ENCODE measurements around the gene HELZ2. TPM values are rescaled to one million over a fixed set of nuclear protein-coding genes. Genes with fewer than 3 reads are reported as not detected.

HELZ2 gene
- total RNA-seq, 1 experiment from 2014 or later, result 27.5 TPM

GRCh38 chr20:63542696-63543095 is 31.3 kb downstream of the HELZ2 start (continued):
- TF ChIP-seq ARID4B (CRISPR knock-in tag; IDR thresholded peaks at IDR 0.05; ENCODE audit: borderline replicate concordance), result no peak
- no peak for TF ChIP-seq ZNF317 (CRISPR knock-in tag; IDR thresholded peaks at IDR 0.05; ENCODE audit: borderline replicate concordance, low read depth)
- TF ChIP-seq FOXP4 (CRISPR knock-in tag; IDR thresholded peaks at IDR 0.05), result no peak
- TF ChIP-seq ZMAT4 (CRISPR knock-in tag; IDR thresholded peaks at IDR 0.05), result no peak
- no peak for TF ChIP-seq TP53 (CRISPR knock-in tag; IDR thresholded peaks at IDR 0.05)
- no peak for TF ChIP-seq ZNF121 (CRISPR knock-in tag; IDR thresholded peaks at IDR 0.05)
- no peak for TF ChIP-seq GTF2I (CRISPR knock-in tag; conservative IDR thresholded peaks at IDR 0.05)
- no peak for TF ChIP-seq AR (CRISPR knock-in tag; IDR thresholded peaks at IDR 0.05)
- TF ChIP-seq FOXJ3 (CRISPR knock-in tag; IDR thresholded peaks at IDR 0.05; ENCODE audit: borderline replicate concordance), result no peak
- no peak for TF ChIP-seq GRHL2 (CRISPR knock-in tag; IDR thresholded peaks at IDR 0.05; ENCODE audit: insufficient replicate concordance, severe bottlenecking)
- TF ChIP-seq ZBTB21 (CRISPR knock-in tag; IDR thresholded peaks at IDR 0.05; ENCODE audit: borderline replicate concordance), result no peak
- no peak for TF ChIP-seq FOXP1 (CRISPR knock-in tag; IDR thresholded peaks at IDR 0.05; ENCODE audit: borderline replicate concordance)

GRCh38 chr20:63542031-63542559 is 31.9 kb downstream of the HELZ2 start:
- ChIA-PET CTCF (interaction anchor here (1.7 kb wide), 1 partner anchor 100 kb away, joined by 5 read pairs; no protein-coding TSS in a partner anchor), POLR2A (interaction anchor here (0.6 kb wide), 1 partner anchor 241 kb away, joined by 3 read pairs; no protein-coding TSS in a partner anchor)
- 0 out of 2 replicates have a peak, but pooled peaks cover 4% of the 10 kb centered on the region for H3K4me1 Mint-ChIP-seq
- no peak for DNase-seq (ENCODE audit: low spot score)
- no peaks in the 10 kb centered on the region for H3K36me3 Mint-ChIP-seq
- no peak overlapping the region for H3K27ac Mint-ChIP-seq
- no peak for TF ChIP-seq AR (CRISPR knock-in tag; IDR thresholded peaks at IDR 0.05)
- no peak for TF ChIP-seq E2F5 (CRISPR knock-in tag; IDR thresholded peaks at IDR 0.05)
- no peak for TF ChIP-seq FOXP4 (CRISPR knock-in tag; IDR thresholded peaks at IDR 0.05)
- no peaks in the 10 kb centered on the region for H3K27me3 Mint-ChIP-seq (ENCODE audit: low read depth)
- no peak for ATAC-seq
- no peak overlapping the region for H3K4me3 Mint-ChIP-seq
- H3K9me3 Mint-ChIP-seq, result no peaks in the 10 kb centered on the region
